ENCODE results near the gene EMILIN1. TPM values are rescaled to one million over a fixed set of nuclear protein-coding genes. Genes with fewer than 3 reads are reported as not detected.

The EMILIN1 gene
- total and polyA plus RNA-seq, 4 donors, result 50.0 to 249 (median 190) TPM

Other genes starting within 250 kb of the EMILIN1 start
- gene DPYSL5, start 230.5 kb upstream of the EMILIN1 start, total RNA-seq, result not detected
- gene DPYSL5, start 230.5 kb upstream of the EMILIN1 start, polyA plus RNA-seq, result not detected
- gene MAPRE3, start 108.0 kb upstream of the EMILIN1 start, total RNA-seq, result 10 to 100 TPM; 15.9 to 16.1 TPM
- 10 to 100 TPM in 1 of 2 donors, 1 to 10 TPM in 1; 7.9 to 26.7 TPM for gene MAPRE3, start 108.0 kb upstream of the EMILIN1 start, polyA plus RNA-seq
- gene TMEM214, start 45.6 kb upstream of the EMILIN1 start, total RNA-seq, result 100 to 1,000 TPM in 1 of 2 donors, 10 to 100 TPM in 1; 96.4 to 106 TPM
- gene TMEM214, start 45.6 kb upstream of the EMILIN1 start, polyA plus RNA-seq, result 10 to 100 TPM; 30.2 to 93.3 TPM
- gene AGBL5, start 26.9 kb upstream of the EMILIN1 start, total RNA-seq, result 10 to 100 TPM; 14.3 to 15.0 TPM
- 10 to 100 TPM; 11.5 to 16.7 TPM for gene AGBL5, start 26.9 kb upstream of the EMILIN1 start, polyA plus RNA-seq
- 100 to 1,000 TPM; 219 to 260 TPM for gene OST4, start 7.0 kb upstream of the EMILIN1 start, total RNA-seq
- gene OST4, start 7.0 kb upstream of the EMILIN1 start, polyA plus RNA-seq, result 100 to 1,000 TPM; 531 to 750 TPM
- gene KHK, start 8.2 kb downstream of the EMILIN1 start, total RNA-seq, result 1 to 10 TPM; 3.4 to 5.1 TPM
- 10 to 100 TPM in 1 of 2 donors, 1 to 10 TPM in 1; 6.0 to 38.7 TPM for gene KHK, start 8.2 kb downstream of the EMILIN1 start, polyA plus RNA-seq
- gene CGREF1, start 40.5 kb downstream of the EMILIN1 start, total RNA-seq, result 1 to 10 TPM; 8.1 to 8.6 TPM
- gene CGREF1, start 40.5 kb downstream of the EMILIN1 start, polyA plus RNA-seq, result 1 to 10 TPM; 5.8 to 6.9 TPM
- gene ABHD1, start 45.2 kb downstream of the EMILIN1 start, total RNA-seq, result under 1 TPM in 1 of 2 donors, not detected in 1; 0.90 TPM
- under 1 TPM in 1 of 2 donors, not detected in 1; 0.08 TPM for gene ABHD1, start 45.2 kb downstream of the EMILIN1 start, polyA plus RNA-seq
- 10 to 100 TPM; 42.1 to 48.1 TPM for gene PREB, start 56.0 kb downstream of the EMILIN1 start, total RNA-seq
- gene PREB, start 56.0 kb downstream of the EMILIN1 start, polyA plus RNA-seq, result 10 to 100 TPM; 24.9 to 46.3 TPM
- not detected for gene PRR30, start 60.8 kb downstream of the EMILIN1 start, total RNA-seq
- gene PRR30, start 60.8 kb downstream of the EMILIN1 start, polyA plus RNA-seq, result not detected
- gene TCF23, start 70.4 kb downstream of the EMILIN1 start, total RNA-seq, result 1 to 10 TPM in 1 of 2 donors, under 1 TPM in 1; 0.39 to 1.1 TPM
- not detected for gene TCF23, start 70.4 kb downstream of the EMILIN1 start, polyA plus RNA-seq
- 10 to 100 TPM; 66.9 to 93.8 TPM for gene ATRAID, start 133.4 kb downstream of the EMILIN1 start, total RNA-seq
- gene ATRAID, start 133.4 kb downstream of the EMILIN1 start, polyA plus RNA-seq, result 100 to 1,000 TPM; 144 to 176 TPM
- gene SLC5A6, start 133.7 kb downstream of the EMILIN1 start, total RNA-seq, result 10 to 100 TPM; 17.9 to 21.3 TPM
- gene SLC5A6, start 133.7 kb downstream of the EMILIN1 start, polyA plus RNA-seq, result 10 to 100 TPM; 16.4 to 24.7 TPM
- 10 to 100 TPM; 19.5 to 29.7 TPM for gene CAD, start 138.8 kb downstream of the EMILIN1 start, total RNA-seq
- gene CAD, start 138.8 kb downstream of the EMILIN1 start, polyA plus RNA-seq, result 10 to 100 TPM in 1 of 2 donors, 1 to 10 TPM in 1; 6.9 to 16.9 TPM
- gene SLC30A3, start 184.4 kb downstream of the EMILIN1 start, total RNA-seq, result 1 to 10 TPM in 1 of 2 donors, under 1 TPM in 1; 0.78 to 1.8 TPM
- gene SLC30A3, start 184.4 kb downstream of the EMILIN1 start, polyA plus RNA-seq, result 10 to 100 TPM in 1 of 2 donors, 1 to 10 TPM in 1; 4.0 to 20.2 TPM
- gene DNAJC5G, start 196.8 kb downstream of the EMILIN1 start, total RNA-seq, result not detected
- gene DNAJC5G, start 196.8 kb downstream of the EMILIN1 start, polyA plus RNA-seq, result 1 to 10 TPM; 2.3 TPM
- under 1 TPM; 0.18 to 0.39 TPM for gene TRIM54, start 203.8 kb downstream of the EMILIN1 start, total RNA-seq
- gene TRIM54, start 203.8 kb downstream of the EMILIN1 start, polyA plus RNA-seq, result 1 to 10 TPM; 1.4 to 5.0 TPM
- 1 to 10 TPM; 1.2 to 2.2 TPM for gene UCN, start 229.8 kb downstream of the EMILIN1 start, total RNA-seq
- 1 to 10 TPM in 1 of 2 donors, not detected in 1; 1.3 TPM for gene UCN, start 229.8 kb downstream of the EMILIN1 start, polyA plus RNA-seq
- 10 to 100 TPM; 49.9 to 68.7 TPM for gene MPV17, start 244.5 kb downstream of the EMILIN1 start, total RNA-seq
- gene MPV17, start 244.5 kb downstream of the EMILIN1 start, polyA plus RNA-seq, result 10 to 100 TPM; 47.5 to 80.6 TPM

All from aorta (tissue), 4 donors.